H1 (cell line): Measurements from ENCODE around the gene CLCN3.

Experiments
- EP300 ChIP-seq, 2 experiments: IDR thresholded peaks; 1 replicate in 1 of 2; 2 replicates in 1 of 2; pipeline ENCODE4 v1.6.1; 2011 to 2012; ENCODE audit warnings: low read depth in 2 of 2, low read length in 2 of 2, mild to moderate bottlenecking in 2 of 2, borderline replicate concordance in 1 of 2, inconsistent platforms in 1 of 2, moderate library complexity in 1 of 2
- EZH2 ChIP-seq: fragments of 200-600 bp; sonication (generic); IDR thresholded peaks from 2 replicates; pipeline ENCODE4 v1.7.1; 2012; ENCODE audit warnings: low read depth, mild to moderate bottlenecking, moderate library complexity, low read length, inconsistent platforms; ENCODE audit not compliant: severe bottlenecking
- POLR2A ChIP-seq, 2 experiments: IDR thresholded peaks; 1 replicate in 1 of 2; 2 replicates in 1 of 2; pipeline ENCODE4 v1.6.1; 2011; ENCODE audit warnings: low read depth in 2 of 2, low read length in 2 of 2, mild to moderate bottlenecking in 2 of 2; ENCODE audit errors: control extremely low read depth in 1 of 2
- POLR2AphosphoS5 ChIP-seq: IDR thresholded peaks from 2 replicates; pipeline ENCODE4 v1.6.1; 2011; ENCODE audit warnings: low read depth, low read length
- SIN3A ChIP-seq, 2 experiments: IDR thresholded peaks in 1 of 2; conservative IDR thresholded peaks in 1 of 2; 2 replicates each; pipeline ENCODE4 v1.6.1; 2011 to 2012; ENCODE audit warnings: low read length in 2 of 2, improper control_type of control experiment in 1 of 2, low read depth in 1 of 2, mild to moderate bottlenecking in 1 of 2
- TBP ChIP-seq: IDR thresholded peaks from 2 replicates; pipeline ENCODE4 v1.6.1; 2011; ENCODE audit warnings: low read depth, low read length, improper control_type of control experiment
- ZNF274 ChIP-seq: IDR thresholded peaks from 2 replicates; pipeline ENCODE4 v1.7.0; 2012; ENCODE audit warnings: low read length, borderline replicate concordance; ENCODE audit errors: extremely low read depth

GRCh38 chr4:169745291-169745690, 124.9 kb downstream of the CLCN3 start:
- TF ChIP-seq SIN3A (conservative IDR thresholded peaks at IDR 0.05 in 1 of 2, IDR thresholded peaks at IDR 0.05 in 1 of 2; ENCODE audit: low read depth in 1 of 2, low read length in 2 of 2) (no peak), EP300 (IDR thresholded peaks at IDR 0.05; ENCODE audit: borderline replicate concordance in 1 of 2, low read depth in 2 of 2, low read length in 2 of 2) (no peak), POLR2AphosphoS5 (no peak), TBP (no peak), POLR2A (IDR thresholded peaks at IDR 0.05; ENCODE audit: control extremely low read depth in 1 of 2, low read depth in 2 of 2, low read length in 2 of 2) (no peak), EZH2 (no peak), ZNF274 (no peak)
